Neuron (in vitro differentiated cells): ENCODE data around the gene TCN2.

ENCODE experiments used
- H2AFZ ChIP-seq: one replicate; pipeline ENCODE4 v1.6.1; 2013; ENCODE audit warnings: low read depth, mild to moderate bottlenecking, inconsistent platforms, low read length, moderate library complexity
- H3K27me3 ChIP-seq: one replicate; pipeline ENCODE4 v1.6.1; 2013; ENCODE audit warnings: low read length; ENCODE audit not compliant: insufficient read depth
- H3K36me3 ChIP-seq: one replicate; pipeline ENCODE4 v1.6.1; 2013; ENCODE audit warnings: low read length; ENCODE audit not compliant: insufficient read depth
- H3K4me1 ChIP-seq: one replicate; pipeline ENCODE4 v1.6.1; 2013; ENCODE audit warnings: low read length; ENCODE audit not compliant: insufficient read depth
- H3K4me3 ChIP-seq: 2 replicates; pipeline ENCODE4 v1.5.1; 2013; ENCODE audit warnings: mild to moderate bottlenecking, low read length, moderate library complexity
- H3K9me3 ChIP-seq: one replicate; pipeline ENCODE4 v1.6.1; 2013; ENCODE audit warnings: low read length

Gene TCN2

DNA sequence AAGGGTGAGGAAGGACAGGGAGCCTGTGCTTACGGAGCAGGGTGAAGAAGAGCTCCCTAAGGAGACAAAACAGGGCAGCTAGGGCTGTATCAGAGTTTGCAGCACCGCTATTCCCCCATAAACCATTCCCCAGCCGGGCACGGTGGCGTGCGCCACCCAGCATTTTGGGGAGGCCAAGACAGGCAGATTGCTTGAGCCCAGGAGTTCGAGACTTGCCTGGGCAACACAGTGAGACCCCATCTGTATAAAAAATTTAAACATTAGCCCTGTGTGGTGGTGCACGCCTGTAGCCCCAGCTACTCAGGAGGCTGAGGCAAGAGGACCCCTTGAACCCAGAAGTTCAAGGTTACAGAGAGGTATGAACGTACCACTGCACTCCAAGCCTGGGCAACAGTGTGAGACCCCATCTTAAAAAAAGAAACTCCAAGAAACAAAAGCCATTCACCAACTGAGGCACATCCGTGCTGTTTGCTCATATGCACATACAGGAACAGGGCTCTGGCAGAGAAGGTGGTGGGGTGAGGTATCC lies 37.2 kb upstream of the TCN2 start:
- no peaks in the 10 kb centered on the region for H3K36me3 ChIP-seq
- no peaks in the 10 kb centered on the region for H3K4me1 ChIP-seq
- no peaks in the 10 kb centered on the region for H3K27me3 ChIP-seq
- H3K4me3 ChIP-seq, result no peak overlapping the region
- no peaks in the 10 kb centered on the region for H3K9me3 ChIP-seq
- no peak overlapping the region for H2AFZ ChIP-seq

DNA sequence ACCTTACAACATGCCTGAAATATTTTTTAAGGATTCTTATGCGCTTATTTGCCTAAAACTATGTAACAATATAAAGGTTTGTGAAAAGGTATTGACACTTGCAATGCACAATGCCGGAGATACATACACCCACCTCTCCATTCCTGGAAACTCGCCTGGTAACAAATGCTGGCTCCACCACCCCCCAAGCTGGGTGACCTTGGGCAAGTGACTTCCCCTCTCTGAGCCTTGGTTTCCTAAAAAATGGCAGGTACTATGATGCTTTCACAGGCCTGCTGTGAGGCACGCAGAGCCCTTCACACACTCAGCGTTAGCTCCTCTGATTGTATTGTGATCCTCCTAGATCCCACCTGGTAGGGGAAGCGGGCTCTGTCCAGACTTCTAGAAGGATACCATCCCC lies 34.8 kb upstream of the TCN2 start:
- peaks cover 21% of the 10 kb centered on the region for H3K36me3 ChIP-seq
- H3K27me3 ChIP-seq, result no peaks in the 10 kb centered on the region
- H3K4me1 ChIP-seq, result no peaks in the 10 kb centered on the region
- no peak overlapping the region for H2AFZ ChIP-seq
- H3K4me3 ChIP-seq, result no peak overlapping the region
- no peaks in the 10 kb centered on the region for H3K9me3 ChIP-seq

DNA sequence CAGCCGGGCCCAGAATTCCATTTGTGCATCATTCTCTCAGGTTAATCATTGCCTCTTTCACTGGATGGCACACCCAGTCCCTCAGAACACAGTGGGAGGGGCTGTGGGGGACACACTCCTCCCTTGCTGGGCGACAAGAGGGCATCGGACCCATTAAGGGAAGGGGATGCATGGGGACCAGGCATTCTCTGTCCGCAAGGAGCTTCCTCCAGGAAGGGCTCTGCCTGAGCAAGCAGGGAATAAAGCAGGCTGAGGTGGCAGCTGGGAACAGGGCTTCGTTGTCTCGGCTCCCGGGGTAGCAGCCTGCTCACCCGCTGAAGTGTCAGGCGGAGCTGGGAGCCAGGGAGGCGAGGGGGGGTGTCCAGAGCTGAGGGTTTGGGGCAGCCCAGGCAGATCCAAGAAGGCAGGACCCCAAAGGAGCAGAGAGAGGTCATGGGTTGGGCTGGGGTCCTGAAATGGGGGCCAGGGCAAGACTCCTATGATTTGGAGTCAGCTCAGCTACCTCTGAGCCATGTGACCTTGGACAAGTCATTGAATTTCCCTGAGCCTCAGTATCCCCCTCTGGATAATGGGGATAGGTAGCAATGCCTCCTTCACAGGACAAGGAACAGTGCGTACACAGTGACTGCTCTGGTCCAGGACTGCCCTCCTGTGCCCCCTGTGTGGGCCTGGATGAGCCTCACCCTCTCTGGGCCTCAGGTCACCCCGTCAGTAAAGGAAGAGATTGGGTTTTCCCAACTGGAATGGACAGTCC lies 34.0 kb upstream of the TCN2 start:
- Histone ChIP-seq H2AFZ (no peak overlapping the region), H3K4me1 (no peaks in the 10 kb centered on the region), H3K9me3 (no peaks in the 10 kb centered on the region), H3K4me3 (no peak overlapping the region), H3K27me3 (no peaks in the 10 kb centered on the region), H3K36me3 (peaks cover 29% of the 10 kb centered on the region)

DNA sequence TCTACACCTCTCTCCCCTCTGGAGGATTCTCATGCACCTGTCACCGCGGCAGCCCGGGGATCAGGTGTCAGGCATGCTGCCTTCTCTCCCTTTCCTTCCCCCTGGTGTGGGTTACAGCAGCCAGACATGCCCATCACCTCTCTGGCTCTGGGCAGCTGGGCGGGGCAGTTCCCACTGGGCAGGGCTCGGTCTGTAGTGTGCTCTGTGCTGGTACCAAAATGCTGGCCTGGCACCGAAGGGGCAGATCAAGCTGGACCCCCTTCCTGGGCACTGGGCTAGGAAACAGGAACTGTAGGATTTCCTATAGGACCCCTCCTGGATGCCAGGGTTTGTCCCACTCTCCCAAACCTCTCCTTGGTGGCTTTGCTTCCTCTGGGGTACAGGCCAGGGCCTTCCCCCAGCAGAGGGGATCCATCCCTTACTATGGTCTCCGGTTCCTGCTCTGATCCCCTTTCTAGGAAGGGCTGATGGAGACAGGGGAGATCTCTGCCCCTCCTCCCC lies 33.3 kb upstream of the TCN2 start:
- H3K9me3 ChIP-seq, result no peaks in the 10 kb centered on the region
- no peaks in the 10 kb centered on the region for H3K27me3 ChIP-seq
- H2AFZ ChIP-seq, result no peak overlapping the region
- H3K4me1 ChIP-seq, result no peaks in the 10 kb centered on the region
- no peak overlapping the region for H3K4me3 ChIP-seq
- peaks cover 31% of the 10 kb centered on the region for H3K36me3 ChIP-seq

DNA sequence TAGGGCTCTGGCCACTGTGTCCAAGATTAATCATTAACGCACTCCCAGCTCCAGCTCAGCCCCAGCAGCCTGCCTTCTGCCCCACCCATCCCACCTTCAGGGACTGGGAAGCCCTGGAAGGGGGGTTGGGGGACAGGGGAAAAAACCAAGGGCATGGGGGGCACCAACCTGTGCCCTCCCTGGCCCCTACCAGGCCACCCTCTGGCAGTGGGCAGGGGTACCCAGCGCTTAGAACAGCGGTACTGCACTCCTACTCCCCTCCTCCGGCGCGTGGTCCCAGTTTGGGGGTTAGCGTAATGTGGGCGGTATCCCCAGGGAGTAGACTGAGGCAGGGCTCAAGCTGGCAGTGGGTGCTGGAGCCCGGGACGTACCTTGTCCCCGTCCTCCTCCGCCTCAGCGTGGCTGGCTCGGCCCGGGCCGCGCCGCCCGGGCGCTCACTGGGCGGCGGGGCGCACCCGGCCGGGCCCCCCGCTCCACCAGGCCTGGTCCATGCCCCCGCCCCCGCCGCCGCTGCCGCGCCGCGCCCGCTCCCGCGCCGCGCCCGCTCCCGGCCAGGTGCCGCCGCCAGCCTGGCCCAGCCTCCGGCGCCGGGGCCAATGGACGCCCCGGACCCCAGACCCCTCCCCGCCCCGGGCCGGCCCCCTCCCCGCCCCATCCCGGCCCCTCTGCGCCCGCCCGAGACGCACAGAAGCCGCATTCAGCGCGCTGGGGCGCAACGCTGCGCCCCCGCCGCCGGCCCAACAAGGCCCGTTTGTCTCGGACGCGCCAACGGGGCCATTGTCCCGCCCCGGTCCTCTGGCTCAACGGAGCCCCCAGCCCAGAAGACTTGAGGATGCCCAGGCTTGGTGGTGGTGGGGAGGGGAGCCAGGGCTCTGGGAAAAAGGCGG lies 32.6 kb upstream of the TCN2 start, which contains the start of gene GAL3ST1:
Gene GAL3ST1 (minus strand): TSS at position 571 of the 887 bp plus-strand sequence. CDS start 17,273 bp downstream, outside the sequence.
- Histone ChIP-seq H3K4me1 (no peaks in the 10 kb centered on the region), H3K4me3 (no peak within 1 kb of the TSS), H3K9me3 (no peaks in the 10 kb centered on the region)

DNA sequence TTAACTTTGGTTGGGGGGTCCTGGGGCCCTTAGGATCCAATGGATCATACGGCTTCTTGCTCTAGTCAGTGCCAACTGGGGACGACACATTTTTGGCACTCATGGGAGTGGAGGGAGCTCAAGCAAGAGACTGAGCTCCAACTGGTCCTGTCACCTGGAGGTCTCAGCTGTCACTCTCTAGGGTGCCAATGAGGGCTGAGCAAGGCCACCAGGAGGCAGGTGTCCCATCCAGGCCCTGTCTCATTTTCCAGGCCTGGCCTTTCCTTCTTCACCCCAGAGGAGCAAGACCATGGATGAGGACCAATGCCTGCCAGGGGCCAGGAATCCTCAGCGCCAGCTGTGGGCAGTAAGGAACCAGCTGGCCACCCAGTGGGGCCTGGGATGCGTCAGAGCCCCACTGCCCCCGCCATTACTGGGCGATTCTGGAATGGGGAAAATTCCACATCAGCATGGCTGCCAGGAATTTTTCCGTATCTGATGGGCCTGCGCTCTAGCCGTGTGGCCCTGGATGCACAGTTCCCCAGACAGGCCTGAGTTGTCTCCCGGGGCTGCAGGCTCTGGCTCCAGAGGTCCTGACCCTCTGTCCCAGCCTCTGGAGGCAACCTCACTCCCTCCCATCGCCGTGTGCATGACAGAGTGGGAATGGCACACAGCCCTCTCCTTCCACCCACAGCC lies 31.8 kb upstream of the TCN2 start:
- Histone ChIP-seq H3K4me1 (no peaks in the 10 kb centered on the region), H3K36me3 (peaks cover 46% of the 10 kb centered on the region), H3K9me3 (no peaks in the 10 kb centered on the region), H3K27me3 (no peaks in the 10 kb centered on the region), H2AFZ (no peak overlapping the region), H3K4me3 (no peak overlapping the region)

More for the DNA sequence above, 32.6 kb upstream of the TCN2 start, which contains the start of gene GAL3ST1:
- Histone ChIP-seq H3K36me3 (peaks cover 38% of the 10 kb centered on the region), H3K27me3 (no peaks in the 10 kb centered on the region), H2AFZ (no peak within 1 kb of the TSS)

DNA sequence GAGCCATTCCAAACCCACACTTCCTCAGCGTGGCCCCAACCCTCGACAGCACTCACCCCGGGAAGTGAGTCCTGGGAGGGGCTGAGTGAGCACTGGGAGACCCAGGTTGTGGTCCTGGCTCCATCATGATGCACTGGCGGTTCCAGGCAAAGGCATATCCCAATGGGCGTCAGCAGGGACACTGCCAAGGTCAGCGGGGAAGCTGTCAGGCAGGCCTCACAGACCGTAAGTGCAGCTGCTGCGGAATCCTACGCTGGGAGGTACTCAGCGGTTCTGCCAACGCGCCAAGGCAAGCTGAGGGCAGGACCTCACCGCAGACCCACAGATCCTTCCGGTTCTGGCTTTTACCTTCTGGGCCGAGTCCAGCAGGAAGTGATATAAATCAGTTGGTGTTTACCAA lies 31.1 kb upstream of the TCN2 start:
- H3K36me3 ChIP-seq, result peaks cover 53% of the 10 kb centered on the region
- H3K27me3 ChIP-seq, result no peaks in the 10 kb centered on the region
- H3K9me3 ChIP-seq, result no peaks in the 10 kb centered on the region
- H2AFZ ChIP-seq, result no peak overlapping the region
- no peak overlapping the region for H3K4me3 ChIP-seq
- no peaks in the 10 kb centered on the region for H3K4me1 ChIP-seq

DNA sequence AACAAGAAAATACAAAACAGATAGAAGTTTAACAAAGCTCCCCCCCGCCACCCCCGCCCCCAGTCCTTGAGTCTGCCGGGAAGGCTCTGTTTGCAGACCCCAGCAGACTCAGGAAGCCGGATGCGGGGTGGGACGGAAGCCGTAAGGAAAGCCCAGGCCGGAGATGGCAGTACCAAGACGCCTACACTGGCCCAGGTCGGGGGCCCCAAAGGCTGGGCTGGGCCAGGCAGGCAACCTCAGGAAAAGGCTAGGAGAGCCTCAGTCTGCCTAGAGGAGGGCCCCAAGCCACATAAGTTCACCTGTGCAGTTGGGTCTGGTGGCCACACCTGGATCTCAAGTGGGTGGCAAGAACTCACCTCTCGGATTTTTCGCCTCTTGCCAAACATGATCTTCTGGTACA lies 28.5 kb upstream of the TCN2 start:
- no peak overlapping the region for H2AFZ ChIP-seq
- H3K27me3 ChIP-seq, result no peaks in the 10 kb centered on the region
- H3K4me1 ChIP-seq, result no peaks in the 10 kb centered on the region
- H3K4me3 ChIP-seq, result no peak overlapping the region
- H3K36me3 ChIP-seq, result peaks cover 79% of the 10 kb centered on the region
- H3K9me3 ChIP-seq, result no peaks in the 10 kb centered on the region

DNA sequence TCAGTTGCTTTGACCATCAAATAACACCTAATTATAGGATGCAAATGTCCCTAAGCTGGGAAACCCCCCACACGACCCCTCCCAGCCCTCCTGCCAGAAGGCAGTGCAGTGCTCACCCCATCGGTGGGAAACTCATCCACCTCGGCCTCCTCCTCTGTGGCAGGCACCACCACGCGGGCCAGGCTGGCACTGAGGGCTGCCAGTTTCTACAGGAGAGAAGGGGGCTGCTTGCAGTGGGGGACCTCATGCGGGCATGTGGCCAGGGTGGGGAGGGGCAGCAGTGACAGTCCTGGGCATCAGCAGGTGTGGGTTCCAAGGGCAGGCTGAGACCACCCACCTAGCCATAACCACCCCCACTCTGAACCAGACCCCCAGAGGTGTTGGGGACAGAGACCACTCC lies 26.1 kb upstream of the TCN2 start:
- Histone ChIP-seq H3K36me3 (peaks cover 93% of the 10 kb centered on the region), H2AFZ (no peak overlapping the region), H3K9me3 (no peaks in the 10 kb centered on the region), H3K4me1 (no peaks in the 10 kb centered on the region), H3K4me3 (no peak overlapping the region), H3K27me3 (no peaks in the 10 kb centered on the region)

DNA sequence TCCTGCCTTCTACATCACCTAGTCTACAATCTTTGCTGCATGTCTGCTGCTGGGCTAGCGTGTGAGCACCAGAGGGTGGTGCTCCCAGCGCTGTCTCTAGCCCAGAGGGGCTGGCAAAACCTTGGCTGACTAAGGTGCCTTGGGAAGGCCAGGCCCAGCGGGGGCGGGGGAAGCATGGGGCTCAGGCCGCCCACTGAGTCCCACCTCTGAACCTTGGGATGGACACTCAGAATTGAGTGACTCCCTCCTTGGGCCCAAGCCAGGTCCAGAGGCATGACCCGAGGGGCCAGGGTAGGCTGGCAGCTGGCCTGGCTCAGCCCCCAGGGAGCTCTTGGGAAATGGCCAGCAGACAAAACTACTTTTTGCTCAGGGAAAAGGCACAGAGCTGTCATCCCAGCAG lies 24.9 kb upstream of the TCN2 start:
- Histone ChIP-seq H3K36me3 (peaks cover 93% of the 10 kb centered on the region), H3K9me3 (no peaks in the 10 kb centered on the region), H3K4me1 (no peaks in the 10 kb centered on the region), H2AFZ (no peak overlapping the region), H3K4me3 (no peak overlapping the region), H3K27me3 (no peaks in the 10 kb centered on the region)

DNA sequence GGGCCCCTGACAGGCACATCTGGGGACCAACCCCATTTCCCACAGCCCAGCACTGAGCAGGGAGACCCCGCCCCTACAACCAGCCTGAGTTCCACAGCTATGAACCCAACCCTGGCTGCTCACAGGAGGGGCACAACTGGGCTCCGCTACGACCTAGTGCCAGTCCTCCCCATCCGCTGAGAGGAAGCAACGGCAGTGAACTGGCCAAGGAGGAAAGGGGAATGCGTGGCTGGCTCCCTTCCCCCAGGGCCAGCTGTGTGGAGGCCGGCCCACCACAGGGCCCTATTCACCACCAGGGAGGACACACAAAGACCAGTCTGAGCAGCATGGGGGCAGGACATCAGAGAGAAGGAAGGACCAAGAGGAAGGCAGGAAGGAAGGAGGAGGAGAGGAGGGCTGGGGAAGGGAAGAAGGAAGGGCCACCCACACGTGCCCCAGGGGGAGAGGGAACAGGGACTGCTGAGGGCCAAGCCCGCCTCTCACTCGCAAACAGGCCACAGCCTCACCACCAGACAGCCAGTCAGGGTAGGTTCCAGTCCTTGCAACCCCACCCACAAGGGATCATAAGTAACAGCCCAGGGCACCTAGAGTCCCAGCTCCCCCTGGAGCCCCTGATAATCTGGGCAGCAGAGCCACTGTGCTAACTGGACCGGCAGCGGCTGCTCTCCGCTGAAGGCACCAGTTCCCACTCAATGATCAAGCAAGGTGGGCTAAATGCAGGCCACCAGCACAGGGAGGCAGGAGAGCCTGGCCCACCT lies 24.0 kb upstream of the TCN2 start:
- peaks cover 93% of the 10 kb centered on the region for H3K36me3 ChIP-seq
- no peaks in the 10 kb centered on the region for H3K4me1 ChIP-seq
- no peak overlapping the region for H3K4me3 ChIP-seq
- H3K9me3 ChIP-seq, result no peaks in the 10 kb centered on the region
- H3K27me3 ChIP-seq, result no peaks in the 10 kb centered on the region
- no peak overlapping the region for H2AFZ ChIP-seq

DNA sequence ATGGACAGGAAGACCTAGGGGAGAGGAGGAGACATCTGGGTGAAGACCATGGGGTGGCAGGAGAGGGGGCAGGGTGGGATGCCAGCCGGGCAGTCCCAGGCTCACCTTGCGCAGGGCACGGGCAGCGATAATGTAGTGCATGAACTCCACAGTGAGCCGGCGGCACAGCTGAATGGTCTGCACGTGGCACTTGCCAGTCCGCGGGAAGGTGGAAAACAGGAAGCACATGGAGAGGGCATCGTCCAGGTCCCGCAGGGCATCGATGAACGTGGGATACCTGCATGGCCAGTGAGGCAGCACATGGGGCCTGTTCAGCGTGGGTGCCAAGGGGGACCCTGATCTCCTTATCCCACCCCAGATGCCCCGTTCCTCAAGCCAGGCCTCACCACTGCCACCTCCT lies 22.5 kb upstream of the TCN2 start:
- Histone ChIP-seq H2AFZ (no peak overlapping the region), H3K4me3 (no peak overlapping the region), H3K27me3 (no peaks in the 10 kb centered on the region), H3K36me3 (peaks cover 97% of the 10 kb centered on the region), H3K4me1 (no peaks in the 10 kb centered on the region), H3K9me3 (no peaks in the 10 kb centered on the region)
